Activated T-cell treated with anti-CD3 and anti-CD28 coated beads for 48 hours (primary cell): Measurements from ENCODE around the gene LEFTY1.
"Not testable (repeated sequence)": the region's sequence is repeated elsewhere in the genome, so short reads cannot be mapped to it uniquely, and the experiment has no call there.

Source experiments
- DNase-seq: peaks from one replicate; pipeline ENCODE4 v3.0.0-alpha.2; 2020; ENCODE audit warnings: low read depth

The LEFTY1 gene

GRCh38 chr1:225848030-225848955 is 40.7 kb downstream of the LEFTY1 start:
- no peak for DNase-seq

DNA sequence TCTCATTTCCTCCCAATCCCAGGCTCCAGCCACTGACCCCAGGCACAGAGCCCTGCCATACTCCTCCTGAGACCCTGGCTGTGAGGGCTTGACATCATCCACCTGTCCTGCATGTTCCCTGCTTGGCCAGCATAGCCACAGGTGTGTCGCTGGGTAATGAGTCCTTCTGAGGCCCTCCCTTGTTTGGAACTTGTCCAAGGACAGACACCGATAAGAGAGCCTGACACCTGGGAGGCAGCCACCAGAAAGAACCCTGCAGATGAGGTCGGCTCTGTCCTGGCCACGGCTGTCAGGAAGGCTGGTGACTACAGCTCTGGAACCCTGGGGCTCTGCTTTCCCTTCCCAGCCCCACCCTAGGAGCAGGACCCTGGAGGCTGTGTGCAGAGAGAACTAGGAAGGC is 41.3 kb downstream of the LEFTY1 start:
- DNase-seq = no peak

DNA sequence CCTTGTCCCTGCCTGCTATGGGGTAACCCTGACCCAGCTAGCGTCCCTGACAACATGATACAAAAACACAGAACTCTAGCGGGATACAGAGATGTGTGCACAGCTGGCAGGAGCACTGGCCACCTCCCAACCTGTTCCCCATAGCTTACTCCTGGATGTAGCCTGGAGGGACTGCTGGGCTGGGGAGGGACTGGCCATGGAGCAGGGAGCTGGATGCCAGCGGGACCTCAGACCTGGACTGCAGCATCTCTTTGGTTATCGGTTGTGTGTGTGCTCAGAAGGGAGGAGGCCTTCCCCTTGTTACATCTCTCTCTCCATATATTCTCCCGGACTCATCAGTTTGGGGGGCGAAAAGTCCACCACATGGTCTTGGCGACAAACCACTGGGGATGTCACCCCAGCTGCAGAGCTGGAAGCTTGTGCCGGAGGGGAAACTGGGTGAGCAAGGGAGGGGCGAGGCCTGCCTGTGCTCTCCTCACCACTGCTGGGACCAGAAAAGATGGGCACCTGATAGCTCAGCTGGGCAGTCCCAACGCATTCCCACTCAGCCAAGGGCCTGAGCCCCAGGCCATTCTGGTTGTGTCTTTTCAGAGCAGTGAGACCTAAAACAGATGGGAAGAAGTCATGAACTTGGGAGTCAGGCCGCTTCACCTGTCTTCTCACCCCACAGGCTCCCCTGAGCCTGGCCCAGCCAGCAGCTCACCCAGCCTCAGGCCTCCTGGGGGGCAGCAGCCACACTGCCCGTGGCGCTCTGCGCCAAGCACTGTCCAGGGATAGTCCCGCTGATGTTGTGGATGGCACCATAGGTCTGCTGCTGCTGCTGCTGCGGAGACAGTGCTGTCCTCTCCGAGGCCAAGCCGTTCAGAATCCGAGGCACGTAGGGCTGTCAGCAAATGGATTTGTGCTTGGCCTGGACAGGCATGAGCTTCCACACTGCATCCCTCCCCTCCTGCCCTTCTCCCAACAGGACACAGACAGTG is 42.3 kb downstream of the LEFTY1 start:
- no peak for DNase-seq

- peak; percentile 35 for DNase-seq
These were observed 43.2 kb downstream of the LEFTY1 start for GRCh38 chr1:225845571-225846259.

- no peak for DNase-seq
These were observed 43.8 kb downstream of the LEFTY1 start for GRCh38 chr1:225845097-225845496.

GRCh38 chr1:225844236-225845061 is 44.5 kb downstream of the LEFTY1 start:
- DNase-seq = no peak

DNA sequence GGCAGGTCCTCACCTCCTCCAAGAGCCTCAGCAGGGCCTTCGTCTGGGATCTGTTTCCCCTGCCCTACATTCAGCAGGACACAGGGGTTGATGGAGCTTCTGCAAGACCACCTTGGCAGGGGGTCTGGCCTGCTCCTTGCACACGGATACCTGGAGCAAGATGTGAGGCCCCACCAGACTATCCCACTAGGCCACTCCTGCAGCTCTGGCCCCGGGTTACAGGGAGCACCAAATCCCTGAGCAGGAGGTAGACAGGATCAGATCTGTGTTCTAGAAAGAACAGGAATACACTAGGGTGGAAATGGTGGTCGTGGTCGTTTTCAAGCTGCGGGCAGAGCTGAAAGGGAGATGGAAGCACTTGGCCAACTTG is 45.5 kb downstream of the LEFTY1 start:
- no peak for DNase-seq

- no peak for DNase-seq
These were observed 46.0 kb downstream of the LEFTY1 start for GRCh38 chr1:225842788-225843425.

DNA sequence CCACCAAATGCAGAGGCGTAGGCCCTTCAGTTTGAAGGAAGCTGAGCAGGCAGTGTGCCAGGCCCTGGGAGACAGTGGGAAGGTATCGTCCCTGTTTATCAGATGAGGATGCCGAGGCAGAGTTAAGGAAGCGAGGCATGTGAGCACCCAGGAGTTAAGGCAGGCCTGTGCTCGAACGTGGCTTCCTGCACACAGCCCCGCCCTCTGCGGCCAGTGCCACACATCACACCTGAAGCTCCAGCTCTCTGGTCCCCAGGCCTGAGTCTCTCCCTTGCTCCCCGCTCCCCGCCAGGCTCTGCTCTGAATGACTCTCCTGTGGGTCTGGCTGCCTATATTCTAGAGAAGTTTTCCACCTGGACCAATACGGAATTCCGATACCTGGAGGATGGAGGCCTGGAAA is 46.9 kb downstream of the LEFTY1 start:
- no peak for DNase-seq

- no peak for DNase-seq
These were observed 48.2 kb downstream of the LEFTY1 start for GRCh38 chr1:225840713-225841112.

DNA sequence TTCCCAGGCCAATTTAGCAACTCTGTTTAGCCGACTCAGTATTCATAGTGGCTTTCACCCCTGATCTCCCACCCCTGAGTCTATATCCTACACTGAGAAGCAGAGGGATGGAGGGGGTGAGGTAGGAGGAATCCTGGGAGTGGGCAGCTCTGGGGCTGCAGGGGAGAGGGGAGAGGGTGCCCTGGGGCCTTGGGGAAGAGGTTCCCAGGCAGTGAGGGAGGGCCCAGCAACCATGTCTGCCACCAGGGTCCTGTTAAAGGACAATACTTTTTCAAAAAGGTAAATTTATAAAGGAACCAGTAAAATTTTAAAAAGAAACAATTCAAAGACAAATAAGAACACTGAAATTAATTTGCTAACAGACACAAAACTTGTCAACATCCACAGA is 48.7 kb downstream of the LEFTY1 start:
- no peak for DNase-seq

DNA sequence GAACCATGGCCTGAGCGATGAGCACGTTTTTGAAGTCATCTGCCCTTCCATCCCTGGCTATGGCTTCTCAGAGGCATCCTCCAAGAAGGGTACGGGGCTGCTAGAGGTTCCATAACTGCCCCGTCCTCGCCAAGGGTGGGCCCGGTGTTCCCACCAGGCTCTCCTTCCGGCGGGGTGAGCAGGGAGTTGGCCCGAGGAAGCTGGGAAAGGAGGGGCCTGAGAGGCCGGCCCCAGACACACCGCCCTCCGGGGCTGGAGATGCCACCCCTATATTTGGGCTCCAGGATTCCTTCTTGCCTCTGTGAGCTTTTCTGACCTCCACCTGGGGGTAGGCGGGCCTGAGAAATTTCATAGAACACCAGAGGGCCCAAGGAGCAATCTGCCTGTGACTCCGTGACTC is 50.2 kb downstream of the LEFTY1 start:
- DNase-seq = no peak

DNA sequence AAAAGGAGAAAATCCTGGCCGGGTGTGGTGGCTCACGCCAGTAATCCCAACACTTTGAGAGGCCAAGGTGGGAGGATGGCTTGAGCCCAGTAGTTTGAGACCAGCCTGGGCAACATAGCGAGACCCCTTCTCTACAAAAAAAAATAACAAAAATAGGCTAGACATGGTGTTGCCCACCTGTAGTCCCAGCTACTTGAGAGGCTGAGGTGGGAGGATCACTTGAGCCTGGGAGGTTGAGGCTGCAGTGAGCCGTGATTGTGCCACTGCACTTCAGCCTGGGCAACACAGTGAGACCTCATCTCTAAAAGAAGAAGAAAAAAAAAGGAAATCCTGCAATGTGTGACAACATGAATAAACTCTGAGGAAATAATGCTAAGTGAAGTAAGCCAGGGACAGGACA is 52.6 kb downstream of the LEFTY1 start:
- DNase-seq = not testable (repeated sequence)
